OCI-LY3 (cell line): Measurements from ENCODE around the gene NCR2.

Source experiments
- H2AFZ ChIP-seq: fragments of 200-600, 300-600 bp; shearing (Covaris generic); 2 replicates; pipeline ENCODE4 v1.6.0; 2014; ENCODE audit warnings: antibody characterized with exemption, low read depth, low read length
- H3K27ac ChIP-seq: fragments of 200-600, 300-600 bp; sonication (generic); 2 replicates; pipeline ENCODE4 v1.5.1; 2014; ENCODE audit warnings: mild to moderate bottlenecking, low read length, moderate library complexity, mixed read lengths
- H3K27me3 ChIP-seq: fragments of 200-600, 300-600 bp; sonication (generic); 2 replicates; pipeline ENCODE4 v1.6.1; 2014; ENCODE audit warnings: low read depth, low read length, mixed read lengths
- H3K36me3 ChIP-seq: fragments of 200-600, 300-600 bp; sonication (generic); replicated peaks from 2 replicates; pipeline ENCODE3; 2014; ENCODE audit warnings: low read depth, low read length, mixed read lengths
- H3K4me1 ChIP-seq: fragments of 300-600, 200-600 bp; sonication (generic); 2 replicates; pipeline ENCODE4 v1.6.1; 2014; ENCODE audit warnings: low read length, mixed read lengths
- H3K4me2 ChIP-seq: fragments of 200-600, 300-600 bp; sonication (generic); 2 replicates; pipeline ENCODE4 v1.6.1; 2014; ENCODE audit warnings: low read length, mixed read lengths
- H3K4me3 ChIP-seq: fragments of 300-600, 200-600 bp; sonication (generic); 2 replicates; pipeline ENCODE4 v1.5.1; 2014; ENCODE audit warnings: antibody characterized with exemption, mild to moderate bottlenecking, low read length, moderate library complexity
- H3K79me2 ChIP-seq: fragments of 300-600, 200-600 bp; shearing (Covaris generic); 2 replicates; pipeline ENCODE4 v1.6.1; 2014; ENCODE audit warnings: mild to moderate bottlenecking, low read length, mixed read lengths
- H3K9ac ChIP-seq: fragments of 300-600, 200-600 bp; shearing (Covaris generic); 2 replicates; pipeline ENCODE4 v1.6.0; 2014; ENCODE audit warnings: mild to moderate bottlenecking, low read length, moderate library complexity
- H3K9me3 ChIP-seq: fragments of 200-600, 300-600 bp; shearing (Covaris generic); 2 replicates; pipeline ENCODE4 v1.6.1; 2014; ENCODE audit warnings: low read length, mixed read lengths; ENCODE audit not compliant: insufficient read depth
- H4K20me1 ChIP-seq: fragments of 200-600, 300-600 bp; sonication (generic); 2 replicates; pipeline ENCODE4 v1.6.1; 2016; ENCODE audit warnings: low read length, mixed read lengths; ENCODE audit not compliant: insufficient read depth
- EZH2phosphoT487 ChIP-seq: fragments of 200-600 bp; shearing (Covaris generic); IDR thresholded peaks from 2 replicates; pipeline ENCODE4 v1.6.1; 2018; ENCODE audit warnings: antibody characterized with exemption, mixed run types, low read depth
- TF ChIP-seq, protein P1 (sequence below): fragments of 200-600, 300-600 bp; sonication (generic); IDR thresholded peaks from 2 replicates; pipeline ENCODE4 v1.5.1; 2014; ENCODE audit warnings: antibody characterized with exemption, low read length, low read depth

Gene NCR2

DNA sequence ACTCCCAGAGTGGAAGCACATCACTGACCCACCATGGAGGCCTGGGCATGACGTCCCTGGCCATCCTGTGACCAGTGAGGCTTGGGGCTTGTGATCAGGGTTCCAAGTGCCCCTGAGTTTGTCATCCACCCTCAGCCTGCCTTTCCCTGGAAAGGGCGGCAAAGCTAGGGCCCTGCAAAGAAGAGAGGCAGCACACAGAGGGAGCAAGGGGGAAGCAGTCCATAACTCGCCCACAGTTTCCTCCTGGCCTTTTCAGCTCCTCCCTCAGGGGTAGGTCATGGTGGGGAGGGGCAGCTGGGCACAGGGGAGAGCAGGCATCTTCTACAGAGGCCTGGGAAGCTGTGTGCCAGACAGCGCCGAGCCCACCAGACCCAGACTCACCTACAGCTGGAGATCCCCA lies at the start of gene NCR2:
TSS of gene NCR2 (plus strand) at position 313 of the 400 bp plus-strand sequence. CDS start 269 bp downstream, outside the sequence.
- peak within 1 kb of the TSS; percentile 82 for H3K4me2 ChIP-seq
- peaks cover 16% of the 10 kb centered on the region; the same call in 1 of the 2 replicates for H3K27me3 ChIP-seq
- peak within 1 kb of the TSS; percentile 55 for H3K9ac ChIP-seq
- TF ChIP-seq EZH2phosphoT487 = no peak
- TF ChIP-seq, protein P1, sequence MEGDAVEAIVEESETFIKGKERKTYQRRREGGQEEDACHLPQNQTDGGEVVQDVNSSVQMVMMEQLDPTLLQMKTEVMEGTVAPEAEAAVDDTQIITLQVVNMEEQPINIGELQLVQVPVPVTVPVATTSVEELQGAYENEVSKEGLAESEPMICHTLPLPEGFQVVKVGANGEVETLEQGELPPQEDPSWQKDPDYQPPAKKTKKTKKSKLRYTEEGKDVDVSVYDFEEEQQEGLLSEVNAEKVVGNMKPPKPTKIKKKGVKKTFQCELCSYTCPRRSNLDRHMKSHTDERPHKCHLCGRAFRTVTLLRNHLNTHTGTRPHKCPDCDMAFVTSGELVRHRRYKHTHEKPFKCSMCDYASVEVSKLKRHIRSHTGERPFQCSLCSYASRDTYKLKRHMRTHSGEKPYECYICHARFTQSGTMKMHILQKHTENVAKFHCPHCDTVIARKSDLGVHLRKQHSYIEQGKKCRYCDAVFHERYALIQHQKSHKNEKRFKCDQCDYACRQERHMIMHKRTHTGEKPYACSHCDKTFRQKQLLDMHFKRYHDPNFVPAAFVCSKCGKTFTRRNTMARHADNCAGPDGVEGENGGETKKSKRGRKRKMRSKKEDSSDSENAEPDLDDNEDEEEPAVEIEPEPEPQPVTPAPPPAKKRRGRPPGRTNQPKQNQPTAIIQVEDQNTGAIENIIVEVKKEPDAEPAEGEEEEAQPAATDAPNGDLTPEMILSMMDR = no peak
- H3K27ac ChIP-seq = peak within 1 kb of the TSS; percentile 71
- peak within 1 kb of the TSS; percentile 56 for H3K4me3 ChIP-seq
- H3K79me2 ChIP-seq = no peaks in the 10 kb centered on the region
- no peaks in the 10 kb centered on the region for H4K20me1 ChIP-seq
- peak within 1 kb of the TSS; percentile 96 for H2AFZ ChIP-seq
- H3K36me3 ChIP-seq = no peaks in the 10 kb centered on the region
- no peaks in the 10 kb centered on the region for H3K9me3 ChIP-seq
- H3K4me1 ChIP-seq = peaks cover 31% of the 10 kb centered on the region

- no peaks in the 10 kb centered on the region for H3K36me3 ChIP-seq
- no peak within 1 kb of the TSS for H3K4me3 ChIP-seq
- no peak within 1 kb of the TSS for H2AFZ ChIP-seq
- no peaks in the 10 kb centered on the region for H4K20me1 ChIP-seq
- no peaks in the 10 kb centered on the region for H3K9me3 ChIP-seq
- H3K79me2 ChIP-seq = no peaks in the 10 kb centered on the region
- H3K27ac ChIP-seq = no peak within 1 kb of the TSS
- H3K4me1 ChIP-seq = peaks cover 20% of the 10 kb centered on the region
- no peak within 1 kb of the TSS for H3K4me2 ChIP-seq
- TF ChIP-seq EZH2phosphoT487 = no peak
- TF ChIP-seq, protein P1 = no peak
- H3K27me3 ChIP-seq = peaks cover 9% of the 10 kb centered on the region; the same call in 1 of the 2 replicates
- no peak within 1 kb of the TSS for H3K9ac ChIP-seq
Measured at GRCh38 chr6:41286544-41287346, 48.7 kb upstream of the NCR2 start, which contains the start of gene TREM1. TREM1 (minus strand) TSS chr6:41286682; CDS start chr6:41286655, 27 bp downstream.

DNA sequence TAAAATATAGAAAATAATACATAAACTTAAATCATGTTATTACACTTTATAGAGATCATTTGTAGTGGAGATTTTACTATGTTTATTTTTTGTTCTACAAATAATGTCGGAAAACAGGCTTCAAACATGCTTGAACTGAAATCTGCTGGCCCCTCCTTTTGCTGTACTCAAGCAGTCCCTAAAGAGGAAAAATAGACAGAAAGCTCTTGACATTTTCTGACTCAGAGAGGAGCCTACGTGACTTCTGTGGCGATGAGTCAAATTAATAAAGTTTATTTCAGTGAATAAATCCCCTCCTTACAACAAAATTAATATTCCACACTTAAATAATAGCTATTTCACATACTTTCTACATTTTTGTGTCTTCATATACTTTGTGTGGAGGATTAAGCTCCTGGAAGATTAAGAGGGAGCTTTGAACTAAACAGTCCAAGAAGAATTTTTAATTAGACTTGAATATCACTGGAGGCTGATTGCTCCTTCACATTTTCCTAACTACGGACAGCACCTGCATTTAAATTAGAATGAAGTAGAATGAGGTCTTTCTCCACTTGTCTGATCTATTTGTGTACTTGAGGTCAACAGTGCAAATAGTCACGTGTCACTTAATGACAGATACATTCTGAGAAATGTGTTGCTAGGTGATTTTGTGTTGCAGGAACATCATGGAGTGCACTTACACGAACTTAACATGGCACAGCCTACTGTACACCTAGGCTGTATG lies 47.2 kb upstream of the NCR2 start:
- Histone ChIP-seq H3K27me3 (peaks cover 13% of the 10 kb centered on the region; the same call in 1 of the 2 replicates), H3K9ac (no peak overlapping the region), H3K79me2 (no peaks in the 10 kb centered on the region), H3K4me1 (peaks cover 20% of the 10 kb centered on the region), H3K4me3 (no peak overlapping the region), H4K20me1 (no peaks in the 10 kb centered on the region), H3K9me3 (no peaks in the 10 kb centered on the region), H3K36me3 (no peaks in the 10 kb centered on the region), H2AFZ (peak overlapping the region; percentile 70; the same call in 1 of the 2 replicates), H3K4me2 (peak overlapping the region; percentile 44), H3K27ac (peak overlapping the region; percentile 14; the same call in 1 of the 2 replicates)
- TF ChIP-seq, protein P1 = no peak
- no peak for TF ChIP-seq EZH2phosphoT487

- no peaks in the 10 kb centered on the region for H3K9me3 ChIP-seq
- no peaks in the 10 kb centered on the region for H3K36me3 ChIP-seq
- 0 out of 2 replicates have a peak overlapping the region, but pooled peaks have one; percentile 70 for H2AFZ ChIP-seq
- TF ChIP-seq EZH2phosphoT487 = no peak
- peaks cover 13% of the 10 kb centered on the region; the same call in 1 of the 2 replicates for H3K27me3 ChIP-seq
- H3K4me2 ChIP-seq = peak overlapping the region; percentile 44
- no peaks in the 10 kb centered on the region for H4K20me1 ChIP-seq
- no peak overlapping the region for H3K27ac ChIP-seq
- H3K79me2 ChIP-seq = no peaks in the 10 kb centered on the region
- H3K9ac ChIP-seq = no peak overlapping the region
- H3K4me1 ChIP-seq = peaks cover 20% of the 10 kb centered on the region
- no peak overlapping the region for H3K4me3 ChIP-seq
Measured at GRCh38 chr6:41288754-41289129, 46.7 kb upstream of the NCR2 start.
